GM18861 (cell line): ENCODE data around the gene CCL25.
"Not testable (repeated sequence)": the region's sequence is repeated elsewhere in the genome, so short reads cannot be mapped to it uniquely, and the experiment has no call there.

Source experiments
- ATAC-seq: cut with Tn5 transposase; IDR thresholded peaks from one replicate; pipeline ENCODE4 v1.9.1; 2021; ENCODE audit not compliant: unreplicated experiment

Gene CCL25

GRCh38 chr19:8084152-8084551 is 31.6 kb downstream of the CCL25 start:
- ATAC-seq = no peak

- no peak for ATAC-seq
These were observed 33.2 kb downstream of the CCL25 start for GRCh38 chr19:8085598-8086408.

GRCh38 chr19:8086849-8087248 is 34.3 kb downstream of the CCL25 start:
- ATAC-seq = no peak

GRCh38 chr19:8087876-8088275 is 35.3 kb downstream of the CCL25 start:
- no peak for ATAC-seq

GRCh38 chr19:8088752-8089663 is 36.4 kb downstream of the CCL25 start:
- no peak for ATAC-seq

- ATAC-seq = no peak
These were observed 37.4 kb downstream of the CCL25 start for GRCh38 chr19:8089664-8090601.

GRCh38 chr19:8090950-8091349 is 38.4 kb downstream of the CCL25 start:
- no peak for ATAC-seq

- no peak for ATAC-seq
These were observed 41.2 kb downstream of the CCL25 start for GRCh38 chr19:8093740-8094139.

- no peak for ATAC-seq
These were observed 41.8 kb downstream of the CCL25 start for GRCh38 chr19:8094336-8094735.

GRCh38 chr19:8095354-8095886 is 42.9 kb downstream of the CCL25 start:
- ATAC-seq = no peak

- ATAC-seq = no peak
These were observed 43.5 kb downstream of the CCL25 start for GRCh38 chr19:8096071-8096470.

- no peak for ATAC-seq
These were observed 44.6 kb downstream of the CCL25 start for GRCh38 chr19:8097198-8097597.

GRCh38 chr19:8097681-8098567 is 45.4 kb downstream of the CCL25 start:
- no peak for ATAC-seq

- no peak for ATAC-seq
These were observed 48.8 kb downstream of the CCL25 start for GRCh38 chr19:8101311-8101710.

GRCh38 chr19:8101910-8102309 is 49.4 kb downstream of the CCL25 start:
- ATAC-seq = not testable (repeated sequence)

- no peak for ATAC-seq
These were observed 52.9 kb downstream of the CCL25 start for GRCh38 chr19:8105471-8105870.

GRCh38 chr19:8107301-8107903 is 54.8 kb downstream of the CCL25 start:
- ATAC-seq = no peak

- ATAC-seq = no peak
These were observed 56.2 kb downstream of the CCL25 start for GRCh38 chr19:8108560-8109445.
